ENCODE results near the gene MED25.
"Not testable (repeated sequence)": the region's sequence is repeated elsewhere in the genome, so short reads cannot be mapped to it uniquely, and the experiment has no call there.

MED25 gene

GRCh38 chr19:49818649-49819370 lies 721 bp downstream of the MED25 start:
- no peak for DNase-seq (ENCODE audit: low spot score)

GRCh38 chr19:49819452-49820115 lies 1.5 kb downstream of the MED25 start:
- DNase-seq (ENCODE audit: low spot score), result not testable (repeated sequence)

GRCh38 chr19:49820125-49820524 lies 2.0 kb downstream of the MED25 start:
- no peak for DNase-seq (ENCODE audit: low spot score)

- DNase-seq (ENCODE audit: low spot score), result no peak
Measured at GRCh38 chr19:49823472-49823871, 5.4 kb downstream of the MED25 start.

- DNase-seq (ENCODE audit: low spot score), result no peak
Measured at GRCh38 chr19:49824662-49825061, 6.6 kb downstream of the MED25 start.

GRCh38 chr19:49827034-49827433 lies 8.9 kb downstream of the MED25 start:
- DNase-seq (ENCODE audit: low spot score), result no peak

GRCh38 chr19:49829200-49829599 lies 11.1 kb downstream of the MED25 start:
- no peak for DNase-seq (ENCODE audit: low spot score)

- DNase-seq (ENCODE audit: low spot score), result no peak
Measured at GRCh38 chr19:49829721-49830120, 11.6 kb downstream of the MED25 start.

GRCh38 chr19:49830766-49831165 lies 12.7 kb downstream of the MED25 start:
- DNase-seq (ENCODE audit: low spot score), result no peak

GRCh38 chr19:49831592-49831991 lies 13.5 kb downstream of the MED25 start:
- DNase-seq (ENCODE audit: low spot score), result no peak

- no peak for DNase-seq (ENCODE audit: low spot score)
Measured at GRCh38 chr19:49832556-49832955, 14.5 kb downstream of the MED25 start.

- DNase-seq (ENCODE audit: low spot score), result no peak
Measured at GRCh38 chr19:49833599-49833998, 15.5 kb downstream of the MED25 start.

- DNase-seq (ENCODE audit: low spot score), result no peak
Measured at GRCh38 chr19:49835562-49835961, 17.5 kb downstream of the MED25 start.

- DNase-seq (ENCODE audit: low spot score), result no peak
Measured at GRCh38 chr19:49836176-49837008, 18.3 kb downstream of the MED25 start.

GRCh38 chr19:49837009-49837310 lies 18.9 kb downstream of the MED25 start:
- no peak for DNase-seq (ENCODE audit: low spot score)

- no peak for DNase-seq (ENCODE audit: low spot score)
Measured at GRCh38 chr19:49837425-49837824, 19.3 kb downstream of the MED25 start.

GRCh38 chr19:49838885-49839588 lies 20.9 kb downstream of the MED25 start:
- no peak for DNase-seq (ENCODE audit: low spot score)

- no peak for DNase-seq (ENCODE audit: low spot score)
Measured at GRCh38 chr19:49839713-49840112, 21.6 kb downstream of the MED25 start.

- no peak for DNase-seq (ENCODE audit: low spot score)
Measured at GRCh38 chr19:49840321-49840720, 22.2 kb downstream of the MED25 start.

GRCh38 chr19:49840736-49841249 lies 22.7 kb downstream of the MED25 start:
- no peak for DNase-seq (ENCODE audit: low spot score)

GRCh38 chr19:49843265-49843664 lies 25.2 kb downstream of the MED25 start:
- no peak for DNase-seq (ENCODE audit: low spot score)

Measured in COLO829 (cell line).